SKM-1 treated with dmso at 0.1 percent for 144 hours (cell line): ENCODE results near the gene CUL4A.
A peak's percentile ranks its signal among the peaks of the same experiment; 100 is the strongest.

ENCODE experiments used
- DNase-seq: peaks from one replicate; lab custom pipeline; 2025; ENCODE audit not compliant: unreplicated experiment; lab: John Stamatoyannopoulos, UW

Gene CUL4A

GRCh38 chr13:113207890-113208420 lies 1.5 kb upstream of the CUL4A start:
- no peak for DNase-seq

GRCh38 chr13:113208421-113209335 lies 735 bp upstream of the CUL4A start, which contains the start of gene PCID2:
TSS of gene PCID2 (minus strand) at chr13:113208669. CDS start at chr13:113208634, 35 bp downstream.
- DNase-seq: peak; percentile 83

GRCh38 chr13:113209759-113210421 lies 477 bp downstream of the CUL4A start:
- DNase-seq: peak; percentile 23

GRCh38 chr13:113210833-113211232 lies 1.4 kb downstream of the CUL4A start:
- no peak for DNase-seq

GRCh38 chr13:113211774-113212173 lies 2.4 kb downstream of the CUL4A start:
- DNase-seq: no peak

- DNase-seq: no peak
These were observed 7.0 kb downstream of the CUL4A start for GRCh38 chr13:113216254-113217048.

- no peak for DNase-seq
These were observed 9.2 kb downstream of the CUL4A start for GRCh38 chr13:113218586-113218985.

- DNase-seq: no peak
These were observed 10.0 kb downstream of the CUL4A start for GRCh38 chr13:113219256-113219940.

- DNase-seq: no peak
These were observed 10.8 kb downstream of the CUL4A start for GRCh38 chr13:113220141-113220598.

GRCh38 chr13:113220877-113221276 lies 11.5 kb downstream of the CUL4A start:
- no peak for DNase-seq

GRCh38 chr13:113223070-113223469 lies 13.7 kb downstream of the CUL4A start:
- no peak for DNase-seq

- no peak for DNase-seq
These were observed 15.1 kb downstream of the CUL4A start for GRCh38 chr13:113224486-113224885.

GRCh38 chr13:113225515-113225914 lies 16.1 kb downstream of the CUL4A start:
- DNase-seq: no peak

- DNase-seq: no peak
These were observed 17.5 kb downstream of the CUL4A start for GRCh38 chr13:113226873-113227450.

GRCh38 chr13:113229161-113229560 lies 19.7 kb downstream of the CUL4A start:
- no peak for DNase-seq

- DNase-seq: no peak
These were observed 20.4 kb downstream of the CUL4A start for GRCh38 chr13:113229791-113230190.

- DNase-seq: no peak
These were observed 22.1 kb downstream of the CUL4A start for GRCh38 chr13:113231306-113232207.

- no peak for DNase-seq
These were observed 23.0 kb downstream of the CUL4A start for GRCh38 chr13:113232208-113233003.
